Esophagus muscularis mucosa (tissue), 3 donors: ENCODE measurements around the gene FHIP2A.

Experiments
- POLR2A ChIP-seq: fragments of 450-650 bp; IDR thresholded peaks from one replicate; pipeline ENCODE4 v1.6.1; 2017; ENCODE audit warnings: antibody characterized with exemption, moderate library complexity, mild to moderate bottlenecking, low read depth
- POLR2AphosphoS5 ChIP-seq, 2 donors: sonication (generic); formaldehyde crosslinking; IDR thresholded peaks; one replicate each; pipeline ENCODE4 v1.6.1; 2017; ENCODE audit warnings: antibody characterized with exemption in 2 of 2
- TF ChIP-seq, protein P1 (sequence below), 3 experiments: fragments of 200-600 bp in 2 of 3; fragments of 450-650 bp in 1 of 3; sonication (generic) in 2 of 3; IDR thresholded peaks; one replicate each; pipeline ENCODE4 v1.5.1; 2017 to 2019; ENCODE audit warnings: antibody characterized with exemption in 3 of 3, mild to moderate bottlenecking in 2 of 3, moderate library complexity in 1 of 3

DNA sequence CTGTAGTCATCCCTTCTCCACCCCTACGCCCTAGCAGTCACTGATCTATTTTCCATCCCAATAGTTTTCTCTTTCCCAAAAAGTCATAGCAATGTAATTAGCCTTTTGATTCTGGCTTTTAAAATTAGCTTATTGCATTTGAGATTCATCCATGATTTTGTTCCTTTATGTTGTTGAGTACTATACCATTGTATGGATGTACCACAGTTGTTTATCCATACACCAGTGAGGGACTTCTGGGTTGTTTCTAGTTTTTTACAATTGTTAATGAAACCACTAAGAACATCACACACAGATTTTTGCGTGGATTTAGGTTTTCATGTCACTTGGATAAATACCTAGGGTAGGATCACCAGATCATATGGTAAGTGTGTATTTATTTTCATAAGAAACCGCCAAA lies 16.1 kb downstream of the FHIP2A start:
- TF ChIP-seq, protein P1, sequence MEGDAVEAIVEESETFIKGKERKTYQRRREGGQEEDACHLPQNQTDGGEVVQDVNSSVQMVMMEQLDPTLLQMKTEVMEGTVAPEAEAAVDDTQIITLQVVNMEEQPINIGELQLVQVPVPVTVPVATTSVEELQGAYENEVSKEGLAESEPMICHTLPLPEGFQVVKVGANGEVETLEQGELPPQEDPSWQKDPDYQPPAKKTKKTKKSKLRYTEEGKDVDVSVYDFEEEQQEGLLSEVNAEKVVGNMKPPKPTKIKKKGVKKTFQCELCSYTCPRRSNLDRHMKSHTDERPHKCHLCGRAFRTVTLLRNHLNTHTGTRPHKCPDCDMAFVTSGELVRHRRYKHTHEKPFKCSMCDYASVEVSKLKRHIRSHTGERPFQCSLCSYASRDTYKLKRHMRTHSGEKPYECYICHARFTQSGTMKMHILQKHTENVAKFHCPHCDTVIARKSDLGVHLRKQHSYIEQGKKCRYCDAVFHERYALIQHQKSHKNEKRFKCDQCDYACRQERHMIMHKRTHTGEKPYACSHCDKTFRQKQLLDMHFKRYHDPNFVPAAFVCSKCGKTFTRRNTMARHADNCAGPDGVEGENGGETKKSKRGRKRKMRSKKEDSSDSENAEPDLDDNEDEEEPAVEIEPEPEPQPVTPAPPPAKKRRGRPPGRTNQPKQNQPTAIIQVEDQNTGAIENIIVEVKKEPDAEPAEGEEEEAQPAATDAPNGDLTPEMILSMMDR (IDR thresholded peaks at IDR 0.05), result no peak
- no peak for TF ChIP-seq POLR2A
- no peak for TF ChIP-seq POLR2AphosphoS5 (IDR thresholded peaks at IDR 0.05)
